ENCODE data around the gene GPR78. TPM values are rescaled to one million over a fixed set of nuclear protein-coding genes. Genes with fewer than 3 reads are reported as not detected.

Gene GPR78
- polyA plus RNA-seq, 1 of the 3 experiments (the other 2 are of a cell fraction): not detected

DNA sequence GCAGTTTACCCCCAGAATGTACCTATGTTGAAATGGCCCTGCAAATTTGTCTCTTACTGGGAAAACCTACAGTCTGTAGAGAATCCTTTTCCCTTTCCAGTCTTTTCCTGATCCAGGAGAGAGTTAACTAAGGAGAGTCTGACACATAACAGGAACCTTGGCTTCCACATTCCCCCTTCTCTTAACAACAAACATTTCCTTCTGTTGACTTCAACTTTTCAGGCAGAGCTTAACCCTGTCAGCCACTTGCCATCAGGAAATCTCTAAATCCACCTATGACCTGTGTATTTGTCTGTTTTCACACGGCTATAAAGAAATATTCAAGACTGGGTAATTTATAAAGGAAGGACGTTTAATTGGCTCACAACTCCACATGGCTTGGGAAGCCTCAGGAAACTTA lies 45.6 kb upstream of the GPR78 start (continued):
- TF ChIP-seq RCOR1 (IDR thresholded peaks at IDR 0.05; ENCODE audit: low read length): no peak

DNA sequence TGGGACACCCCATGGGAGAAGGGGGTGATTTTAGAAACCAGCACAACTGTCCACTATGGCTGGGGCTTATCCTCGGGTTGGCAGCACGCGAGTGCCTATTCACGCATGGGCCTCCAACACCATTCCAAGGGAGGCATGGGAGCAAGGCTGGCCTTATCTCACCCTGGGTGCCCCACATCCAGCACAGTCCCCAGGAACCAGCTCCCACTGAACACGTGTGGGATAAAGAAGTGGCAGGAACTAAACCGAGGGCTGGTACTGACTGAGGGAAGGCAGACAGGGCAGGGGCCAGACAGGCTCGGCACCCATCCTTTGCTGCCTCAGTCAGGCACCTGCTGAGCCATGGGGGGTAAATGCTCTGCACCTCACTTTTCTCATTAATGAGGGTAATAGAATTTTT lies 43.7 kb upstream of the GPR78 start:
- TF ChIP-seq, protein P1, sequence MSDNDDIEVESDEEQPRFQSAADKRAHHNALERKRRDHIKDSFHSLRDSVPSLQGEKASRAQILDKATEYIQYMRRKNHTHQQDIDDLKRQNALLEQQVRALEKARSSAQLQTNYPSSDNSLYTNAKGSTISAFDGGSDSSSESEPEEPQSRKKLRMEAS (IDR thresholded peaks at IDR 0.05; ENCODE audit: low read depth): no peak
- TF ChIP-seq JUND (IDR thresholded peaks at IDR 0.05) (no peak), USF2 (IDR thresholded peaks at IDR 0.05; ENCODE audit: borderline replicate concordance, low read depth, low read length) (no peak)
- TF ChIP-seq, protein P2, sequence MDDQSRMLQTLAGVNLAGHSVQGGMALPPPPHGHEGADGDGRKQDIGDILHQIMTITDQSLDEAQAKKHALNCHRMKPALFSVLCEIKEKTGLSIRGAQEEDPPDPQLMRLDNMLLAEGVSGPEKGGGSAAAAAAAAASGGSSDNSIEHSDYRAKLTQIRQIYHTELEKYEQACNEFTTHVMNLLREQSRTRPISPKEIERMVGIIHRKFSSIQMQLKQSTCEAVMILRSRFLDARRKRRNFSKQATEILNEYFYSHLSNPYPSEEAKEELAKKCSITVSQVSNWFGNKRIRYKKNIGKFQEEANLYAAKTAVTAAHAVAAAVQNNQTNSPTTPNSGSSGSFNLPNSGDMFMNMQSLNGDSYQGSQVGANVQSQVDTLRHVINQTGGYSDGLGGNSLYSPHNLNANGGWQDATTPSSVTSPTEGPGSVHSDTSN (IDR thresholded peaks at IDR 0.05): no peak
- TF ChIP-seq, protein P3, sequence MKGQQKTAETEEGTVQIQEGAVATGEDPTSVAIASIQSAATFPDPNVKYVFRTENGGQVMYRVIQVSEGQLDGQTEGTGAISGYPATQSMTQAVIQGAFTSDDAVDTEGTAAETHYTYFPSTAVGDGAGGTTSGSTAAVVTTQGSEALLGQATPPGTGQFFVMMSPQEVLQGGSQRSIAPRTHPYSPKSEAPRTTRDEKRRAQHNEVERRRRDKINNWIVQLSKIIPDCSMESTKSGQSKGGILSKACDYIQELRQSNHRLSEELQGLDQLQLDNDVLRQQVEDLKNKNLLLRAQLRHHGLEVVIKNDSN (IDR thresholded peaks at IDR 0.05; ENCODE audit: borderline replicate concordance, low read depth): no peak
- Histone ChIP-seq H3K36me3 (replicated peaks in 1 of 2; ENCODE audit: control insufficient read depth in 1 of 2, insufficient read depth in 2 of 2, low read length in 1 of 2) (no peaks in the 10 kb centered on the region), H3K9me3 (no peaks in the 10 kb centered on the region), H3K27me3 (ENCODE audit: insufficient read depth) (no peaks in the 10 kb centered on the region), H3K9ac (no peak overlapping the region), H3K9me2 (no peaks in the 10 kb centered on the region), H3K79me2 (ENCODE audit: insufficient read depth) (no peaks in the 10 kb centered on the region), H3K4me2 (no peak overlapping the region), H4K20me1 (ENCODE audit: insufficient read depth) (no peaks in the 10 kb centered on the region), H3F3A (replicated peaks; ENCODE audit: insufficient read depth) (no peaks in the 10 kb centered on the region), H3K27ac (ENCODE audit: low read depth in 2 of 2, low read length in 1 of 2) (no peak overlapping the region), H3K4me1 (ENCODE audit: control insufficient read depth in 1 of 2, insufficient read depth in 2 of 2, low read depth in 1 of 2, low read length in 1 of 2) (peaks cover 0 to 7% of the 10 kb centered on the region in 2 experiments; a peak in 2 of 4 replicates), H2AFZ (ENCODE audit: low read depth) (no peak overlapping the region), H3K4me3 (ENCODE audit: low read depth in 2 of 2, low read length in 1 of 2) (no peak overlapping the region)
- no peak for DNase-seq
- ChIA-PET POLR2A (no interaction called here), CTCF (no interaction called here)
- 91% methylated on average over 6 of the region's 7 CpGs for WGBS (ENCODE audit: low lambda C conversion rate)

DNA sequence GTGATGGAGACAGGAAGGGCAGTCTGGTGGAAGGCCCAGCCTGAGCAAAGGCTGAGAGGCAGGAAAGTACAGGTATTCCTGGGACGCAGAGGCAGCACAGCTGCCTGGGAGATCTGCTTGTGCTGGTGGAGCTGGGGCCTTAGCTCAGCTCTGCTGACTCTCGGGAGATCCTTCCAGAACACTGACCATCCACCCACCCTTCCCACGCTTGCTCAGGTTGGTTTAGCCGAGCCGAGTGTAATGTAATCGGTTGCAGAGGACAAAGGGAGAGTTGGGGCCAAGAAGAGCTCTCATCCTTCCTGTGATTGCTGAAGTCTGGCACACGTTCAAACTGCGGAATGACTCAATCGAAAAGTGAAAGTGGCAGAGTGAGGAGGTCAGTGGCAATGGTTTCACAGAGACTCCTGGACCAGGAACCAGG lies 43.1 kb upstream of the GPR78 start:
- CTCF ChIA-PET: no interaction called here
- H3K4me3 ChIP-seq (ENCODE audit: low read depth in 2 of 2, low read length in 1 of 2): no peak overlapping the region
- H3K27me3 ChIP-seq (ENCODE audit: insufficient read depth): no peaks in the 10 kb centered on the region
- no peaks in the 10 kb centered on the region for H3K9me3 ChIP-seq
- H2AFZ ChIP-seq (ENCODE audit: low read depth): 0 out of 2 replicates have a peak overlapping the region, but pooled peaks have one; percentile 24
- H3K27ac ChIP-seq (ENCODE audit: low read depth in 2 of 2, low read length in 1 of 2): peak overlapping the region in 1 of 2 experiments; percentile 42; a peak in 1 of 4 replicates
- H3K36me3 ChIP-seq (replicated peaks in 1 of 2; ENCODE audit: control insufficient read depth in 1 of 2, insufficient read depth in 2 of 2, low read length in 1 of 2): no peaks in the 10 kb centered on the region
- no peaks in the 10 kb centered on the region for H3K9me2 ChIP-seq
- no peak for DNase-seq
- 13% methylated on average over 8 of the region's 9 CpGs for WGBS (ENCODE audit: low lambda C conversion rate)
- TF ChIP-seq RXRA (IDR thresholded peaks at IDR 0.05; ENCODE audit: borderline replicate concordance, low read depth) (peak; percentile 42; the same call in 1 of the 2 replicates), TCF12 (IDR thresholded peaks at IDR 0.05) (peak; percentile 31; the same call in 1 of the 2 replicates), TAF1 (IDR thresholded peaks at IDR 0.05; ENCODE audit: borderline replicate concordance, low read depth, low read length) (no peak), RCOR1 (IDR thresholded peaks at IDR 0.05; ENCODE audit: low read length) (no peak), JUND (IDR thresholded peaks at IDR 0.05) (0 out of 2 replicates have a peak, but pooled peaks have one; percentile 22), FOSL2 (IDR thresholded peaks at IDR 0.05; ENCODE audit: borderline replicate concordance, low read depth) (peak; percentile 77; the same call in 1 of the 2 replicates), NRF1 (IDR thresholded peaks at IDR 0.05; ENCODE audit: low read depth, low read length) (no peak; the same call in 1 of the 2 replicates), NFIC (IDR thresholded peaks at IDR 0.05; ENCODE audit: borderline replicate concordance) (peak; percentile 93), POLR2AphosphoS5 (IDR thresholded peaks at IDR 0.05; ENCODE audit: low read depth, low read length) (no peak)
- TF ChIP-seq, protein P1 (IDR thresholded peaks at IDR 0.05; ENCODE audit: low read depth): 0 out of 2 replicates have a peak, but pooled peaks have one; percentile 57
- POLR2A ChIA-PET: no interaction called here
- H3K9ac ChIP-seq: 0 out of 2 replicates have a peak overlapping the region, but pooled peaks have one; percentile 7
- H3K4me1 ChIP-seq (ENCODE audit: control insufficient read depth in 1 of 2, insufficient read depth in 2 of 2, low read depth in 1 of 2, low read length in 1 of 2): peaks cover 0 to 7% of the 10 kb centered on the region in 2 experiments; a peak in 2 of 4 replicates
- H3K79me2 ChIP-seq (ENCODE audit: insufficient read depth): no peaks in the 10 kb centered on the region
- H3F3A ChIP-seq (replicated peaks; ENCODE audit: insufficient read depth): no peaks in the 10 kb centered on the region
- no peaks in the 10 kb centered on the region for H4K20me1 ChIP-seq (ENCODE audit: insufficient read depth)
- H3K4me2 ChIP-seq: peak overlapping the region; percentile 34; the same call in 1 of the 2 replicates

Data from SK-N-SH (cell line).